Activated CD4-positive, alpha-beta T cell treated with anti-CD3 and anti-CD28 coated beads for 36 hours (primary cell): Measurements from ENCODE around the gene RABGEF1. TPM values are rescaled to one million over a fixed set of nuclear protein-coding genes. Genes with fewer than 3 reads are reported as not detected.
"Not testable (repeated sequence)": the region's sequence is repeated elsewhere in the genome, so short reads cannot be mapped to it uniquely, and the experiment has no call there.

Experiments
- ATAC-seq: fragments of 200-7000 bp; cut with Tn5 transposase; one replicate; pipeline ENCODE4 v1.10.0; 2021; ENCODE audit warnings: mild to moderate bottlenecking, moderate library complexity
- CTCF ChIA-PET: fragments of 350-600 bp; sonication (Branson Sonifier 250); formaldehyde crosslinking; loops from one replicate; lab custom pipeline; 2021; ENCODE audit warnings: antibody characterized with exemption; lab: Charles Lee
- POLR2A ChIA-PET: fragments of 350-600 bp; sonication (Branson Sonifier 250); formaldehyde crosslinking; loops from one replicate; lab custom pipeline; 2021; ENCODE audit warnings: antibody characterized with exemption, inconsistent platforms; lab: Charles Lee
- DNase-seq: peaks from one replicate; pipeline ENCODE4 v3.0.0-alpha.2; 2020
- H3K27ac Mint-ChIP-seq: one replicate; pipeline ENCODE4 v1.8.0; 2021; ENCODE audit warnings: mixed read lengths
- H3K27me3 Mint-ChIP-seq: one replicate; pipeline ENCODE4 v1.8.0; 2021; ENCODE audit warnings: mixed read lengths
- H3K36me3 Mint-ChIP-seq: one replicate; pipeline ENCODE4 v1.8.0; 2021; ENCODE audit warnings: low read depth, mixed read lengths
- H3K4me1 Mint-ChIP-seq: one replicate; pipeline ENCODE4 v1.8.0; 2021; ENCODE audit warnings: mixed read lengths
- H3K4me3 Mint-ChIP-seq: one replicate; pipeline ENCODE4 v1.8.0; 2021; ENCODE audit warnings: mild to moderate bottlenecking, moderate library complexity, mixed read lengths
- H3K9me3 Mint-ChIP-seq: one replicate; pipeline ENCODE4 v1.8.0; 2021; ENCODE audit warnings: low read depth, mixed read lengths
- intact Hi-C, 2 experiments: fragments of 100-400 bp; cut with DNase I in 1 of 2; cut with micrococcal nuclease in 1 of 2; formaldehyde crosslinking; loops; one replicate each; pipeline versions ENCODE4 v1.14.2 to v1.15.1; 2022 to 2024; cut with DNase I, micrococcal nuclease
- total RNA-seq, 2 experiments: library from RNA; stranded (reverse); gene quantifications; one replicate each; pipeline ENCODE4 v1.2.3, GENCODE V29; 2021

The RABGEF1 gene
- total RNA-seq, 2 experiments from 2014 or later: 19.3 to 22.5 TPM

DNA sequence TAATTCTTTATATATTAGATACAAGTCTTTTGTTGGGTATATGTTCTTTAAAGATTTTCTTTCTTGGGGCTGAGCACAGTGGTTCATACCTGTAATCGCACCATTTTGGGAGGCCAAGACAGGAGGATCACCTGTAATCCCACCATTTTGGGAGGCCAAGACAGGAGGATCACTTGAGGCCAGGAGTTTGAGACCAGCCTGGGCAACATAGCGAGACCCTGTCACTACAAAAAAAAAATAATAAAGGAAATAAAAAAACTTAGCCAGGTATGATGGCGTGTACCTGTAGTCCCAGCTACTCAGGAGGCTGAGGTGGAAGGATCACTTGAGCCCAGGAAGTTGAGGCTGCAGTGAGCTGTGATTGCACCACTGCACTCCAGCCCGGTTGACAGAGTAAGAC is 29.8 kb upstream of the RABGEF1 start:
- not testable (repeated sequence) for H3K4me1 Mint-ChIP-seq

DNA sequence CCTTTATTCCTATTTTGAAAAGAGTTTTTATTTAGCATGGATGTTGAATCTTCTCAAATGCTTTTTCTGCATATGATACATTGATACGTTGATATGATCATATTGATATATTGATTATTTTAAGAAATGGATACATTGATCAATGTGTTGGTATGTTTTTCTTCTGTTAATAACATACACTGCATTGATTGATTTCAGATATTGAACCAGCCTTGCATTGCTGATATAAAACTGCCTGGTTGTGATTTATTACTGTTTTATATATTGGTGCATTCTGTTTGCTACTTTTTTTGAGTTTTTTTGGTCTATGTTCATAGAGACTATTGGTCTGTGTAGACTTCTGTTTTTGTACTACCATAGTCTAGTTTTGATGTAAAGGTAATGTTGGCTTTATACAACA is 26.8 kb upstream of the RABGEF1 start:
- DNase-seq: no peak
- intact Hi-C loops: no loop called here
- no peaks in the 10 kb centered on the region for H3K27me3 Mint-ChIP-seq
- CTCF ChIA-PET: no interaction called here
- peaks cover 6% of the 10 kb centered on the region for H3K9me3 Mint-ChIP-seq
- POLR2A ChIA-PET: no interaction called here
- H3K36me3 Mint-ChIP-seq: peaks cover 22% of the 10 kb centered on the region
- H3K27ac Mint-ChIP-seq: no peak overlapping the region
- no peak overlapping the region for H3K4me3 Mint-ChIP-seq
- no peaks in the 10 kb centered on the region for H3K4me1 Mint-ChIP-seq
- no peak for ATAC-seq

More for the DNA sequence above, 29.8 kb upstream of the RABGEF1 start:
- Mint-ChIP-seq H3K9me3 (peaks cover 10% of the 10 kb centered on the region), H3K36me3 (peaks cover 30% of the 10 kb centered on the region)
- ATAC-seq, DNase-seq, intact Hi-C loops, H3K4me3 Mint-ChIP-seq, POLR2A ChIA-PET, H3K27me3 Mint-ChIP-seq, H3K27ac Mint-ChIP-seq: not testable (repeated sequence)
- CTCF ChIA-PET: interaction anchor here (0.7 kb wide), 1 partner anchor 45 kb away, joined by 3 read pairs; no protein-coding TSS in a partner anchor

DNA sequence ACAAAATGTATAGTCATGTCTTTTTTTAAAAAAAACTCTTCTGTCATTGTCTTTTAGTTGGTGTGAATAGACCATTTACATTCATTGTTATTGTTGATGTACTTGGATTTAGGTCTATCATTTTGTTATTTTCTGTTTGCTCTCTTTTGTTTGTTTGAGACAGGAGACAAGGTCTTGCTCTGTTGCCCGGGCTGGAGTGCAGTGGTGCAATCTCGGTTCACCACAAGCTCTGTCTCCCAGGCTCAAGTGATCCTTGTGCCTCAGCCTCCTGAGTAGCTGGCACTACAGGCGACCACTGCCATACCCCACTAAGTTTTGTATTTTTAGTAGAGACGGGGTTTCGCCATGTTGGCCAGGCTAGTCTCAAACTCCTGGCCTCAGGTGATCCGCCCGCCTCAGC is 23.9 kb upstream of the RABGEF1 start:
- DNase-seq, POLR2A ChIA-PET, H3K27me3 Mint-ChIP-seq, CTCF ChIA-PET, H3K9me3 Mint-ChIP-seq, H3K4me3 Mint-ChIP-seq, intact Hi-C loops, H3K4me1 Mint-ChIP-seq, H3K27ac Mint-ChIP-seq, ATAC-seq: not testable (repeated sequence)
- H3K36me3 Mint-ChIP-seq: peaks cover 20% of the 10 kb centered on the region

DNA sequence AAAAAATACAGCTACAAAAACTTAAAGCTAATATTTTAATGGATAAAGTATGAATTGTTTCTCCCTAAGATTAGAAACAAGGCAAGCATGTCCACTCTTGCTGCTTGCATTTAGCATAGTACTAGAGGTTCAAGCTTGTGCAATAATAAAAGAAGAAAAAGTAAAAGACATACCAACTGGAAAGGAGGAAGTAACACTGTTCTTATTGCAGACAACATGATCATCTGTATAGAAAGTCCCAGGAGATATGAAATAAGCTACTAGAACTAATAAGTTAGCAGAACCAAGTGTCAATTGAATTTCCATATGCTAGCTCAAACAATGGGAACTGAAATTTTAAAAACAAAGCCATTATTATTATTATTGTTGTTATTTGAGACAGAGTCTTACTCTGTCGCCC is 20.0 kb upstream of the RABGEF1 start:
- peaks cover 13% of the 10 kb centered on the region for H3K9me3 Mint-ChIP-seq
- peaks cover 24% of the 10 kb centered on the region for H3K36me3 Mint-ChIP-seq
- ChIA-PET POLR2A (interaction anchor here (0.6 kb wide), 1 partner anchor 15 kb away, joined by 3 read pairs; no protein-coding TSS in a partner anchor), CTCF (interaction anchor here (0.7 kb wide), 1 partner anchor 27 kb away, joined by 3 read pairs; no protein-coding TSS in a partner anchor)
- ATAC-seq (no peak), DNase-seq (no peak)
- no peak overlapping the region for H3K4me3 Mint-ChIP-seq
- no peaks in the 10 kb centered on the region for H3K27me3 Mint-ChIP-seq
- no peak overlapping the region for H3K27ac Mint-ChIP-seq
- intact Hi-C loops: no loop called here
- no peaks in the 10 kb centered on the region for H3K4me1 Mint-ChIP-seq

DNA sequence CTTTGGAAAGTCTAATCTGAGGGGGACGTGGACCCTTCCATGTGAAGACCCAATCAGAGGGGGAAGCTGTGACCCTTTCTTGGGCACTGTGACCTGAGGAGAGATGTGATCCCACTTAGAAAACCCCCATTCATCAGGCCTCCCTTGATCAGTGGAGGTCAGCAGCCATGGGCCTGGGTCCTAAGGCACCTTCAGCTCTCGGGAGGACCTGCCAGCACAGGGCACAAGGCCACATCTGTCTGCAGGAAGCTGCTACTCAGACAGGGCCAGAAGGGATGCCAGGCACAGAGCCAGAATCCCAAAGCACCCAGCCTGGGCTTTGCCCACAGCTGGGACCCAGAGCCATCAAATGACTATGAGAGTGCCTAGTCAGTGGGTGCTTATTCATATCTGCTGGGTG is 14.7 kb upstream of the RABGEF1 start:
- ChIA-PET CTCF (no interaction called here), POLR2A (no interaction called here)
- H3K27ac Mint-ChIP-seq: no peak overlapping the region
- peaks cover 24% of the 10 kb centered on the region for H3K36me3 Mint-ChIP-seq
- no peak for DNase-seq
- H3K4me3 Mint-ChIP-seq: no peak overlapping the region
- intact Hi-C loops: no loop called here
- no peaks in the 10 kb centered on the region for H3K4me1 Mint-ChIP-seq
- no peaks in the 10 kb centered on the region for H3K27me3 Mint-ChIP-seq
- peaks cover 13% of the 10 kb centered on the region for H3K9me3 Mint-ChIP-seq
- ATAC-seq: no peak

DNA sequence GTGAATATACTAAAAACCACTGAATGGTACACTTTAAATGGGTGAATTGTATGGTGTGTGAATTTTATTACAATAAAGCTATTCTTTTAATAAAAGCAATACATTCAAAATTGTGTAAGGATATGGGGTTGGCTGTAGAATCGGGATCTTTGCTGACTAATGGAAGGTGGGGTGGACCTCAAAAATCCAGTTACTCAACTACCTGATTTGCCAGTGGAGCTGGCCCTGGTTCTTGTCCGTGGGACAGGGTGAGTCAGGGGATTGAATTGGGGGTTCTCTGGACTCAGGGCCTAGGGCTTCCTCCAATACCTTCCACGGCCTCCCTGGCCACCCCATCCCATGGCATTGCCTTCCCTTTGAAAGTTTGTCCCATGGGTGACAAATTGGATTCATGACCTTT is 13.5 kb upstream of the RABGEF1 start:
- ChIA-PET POLR2A (no interaction called here), CTCF (no interaction called here)
- ATAC-seq (no peak), DNase-seq (no peak)
- no peaks in the 10 kb centered on the region for H3K4me1 Mint-ChIP-seq
- no peak overlapping the region for H3K4me3 Mint-ChIP-seq
- peaks cover 13% of the 10 kb centered on the region for H3K9me3 Mint-ChIP-seq
- no peaks in the 10 kb centered on the region for H3K27me3 Mint-ChIP-seq
- H3K36me3 Mint-ChIP-seq: peaks cover 24% of the 10 kb centered on the region
- no peak overlapping the region for H3K27ac Mint-ChIP-seq
- intact Hi-C loops: no loop called here

DNA sequence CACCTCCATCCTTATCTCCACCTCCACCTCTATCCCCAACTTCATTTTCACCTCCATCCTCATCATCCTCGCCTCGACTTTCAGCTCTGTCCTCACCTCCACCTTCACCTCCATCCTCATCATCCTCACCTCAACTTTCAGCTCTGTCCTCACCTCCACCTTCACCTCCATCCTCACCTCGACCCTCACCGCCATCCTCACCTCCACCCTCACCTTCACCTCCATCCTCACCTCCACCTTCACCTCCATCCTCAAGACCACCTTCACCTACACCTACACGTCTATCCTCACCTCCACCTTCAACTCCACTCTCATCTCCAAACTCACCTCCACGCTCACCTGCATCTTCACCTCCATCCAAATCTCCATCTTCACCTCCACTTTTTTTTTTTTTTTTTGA is 12.0 kb upstream of the RABGEF1 start:
- CTCF ChIA-PET: interaction anchor here (0.6 kb wide), 1 partner anchor 21 kb away, joined by 3 read pairs; no protein-coding TSS in a partner anchor
- Mint-ChIP-seq H3K27ac (no peak overlapping the region), H3K4me1 (no peaks in the 10 kb centered on the region), H3K9me3 (peaks cover 11% of the 10 kb centered on the region), H3K4me3 (no peak overlapping the region), H3K36me3 (peaks cover 16% of the 10 kb centered on the region), H3K27me3 (no peaks in the 10 kb centered on the region)
- POLR2A ChIA-PET: no interaction called here
- ATAC-seq: no peak
- intact Hi-C loops: no loop called here
- DNase-seq: no peak

DNA sequence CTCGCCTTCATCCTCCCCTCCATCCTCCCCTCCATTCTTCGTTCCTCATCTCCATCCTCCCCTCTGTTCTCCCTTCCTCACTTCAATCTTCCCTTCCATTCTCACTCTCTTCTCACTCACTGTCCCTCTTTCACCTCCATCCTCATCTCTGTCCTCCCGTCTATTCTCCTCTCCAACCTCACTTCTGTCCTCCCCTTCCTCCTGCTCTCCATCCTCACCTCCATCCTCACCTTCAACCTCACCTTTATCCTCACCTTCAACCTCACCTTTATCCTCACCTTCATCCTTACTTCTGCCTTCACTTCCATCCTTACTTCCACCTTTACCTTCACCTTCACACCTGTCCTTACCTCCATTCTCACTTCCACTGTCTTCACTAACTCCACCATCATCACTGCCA is 11.3 kb upstream of the RABGEF1 start:
- POLR2A ChIA-PET: no interaction called here
- Mint-ChIP-seq H3K4me1 (no peaks in the 10 kb centered on the region), H3K9me3 (peaks cover 8% of the 10 kb centered on the region), H3K27me3 (no peaks in the 10 kb centered on the region), H3K4me3 (no peak overlapping the region), H3K27ac (no peak overlapping the region), H3K36me3 (peaks cover 14% of the 10 kb centered on the region)
- no peak for DNase-seq
- no peak for ATAC-seq
- intact Hi-C loops: no loop called here
- CTCF ChIA-PET: no interaction called here

DNA sequence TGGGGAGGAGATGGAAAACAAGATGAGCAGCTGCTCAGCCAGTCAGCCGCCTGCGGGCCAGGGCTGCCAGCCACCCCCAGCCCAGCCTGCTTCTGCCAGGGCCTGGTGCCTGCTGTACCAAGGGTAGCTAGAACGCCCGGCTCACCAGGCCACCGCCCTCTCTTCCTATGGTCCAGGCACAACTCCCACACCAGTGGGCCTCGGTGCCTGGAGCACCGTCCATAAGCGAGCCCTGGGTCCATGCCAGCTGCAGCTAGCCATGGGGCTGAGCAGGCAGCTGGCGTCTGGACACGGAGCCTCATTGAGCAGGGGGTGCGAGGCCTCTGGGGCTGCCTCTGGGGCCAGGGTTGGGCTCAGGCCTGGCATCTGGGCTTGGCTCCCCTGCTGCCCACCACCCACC is 8.5 kb upstream of the RABGEF1 start:
- Mint-ChIP-seq H3K4me1 (peaks cover 12% of the 10 kb centered on the region), H3K4me3 (no peak overlapping the region), H3K36me3 (peaks cover 17% of the 10 kb centered on the region), H3K9me3 (peaks cover 15% of the 10 kb centered on the region), H3K27ac (no peak overlapping the region), H3K27me3 (no peaks in the 10 kb centered on the region)
- ChIA-PET POLR2A (no interaction called here), CTCF (no interaction called here)
- DNase-seq (no peak), ATAC-seq (no peak)
- intact Hi-C loops: no loop called here

DNA sequence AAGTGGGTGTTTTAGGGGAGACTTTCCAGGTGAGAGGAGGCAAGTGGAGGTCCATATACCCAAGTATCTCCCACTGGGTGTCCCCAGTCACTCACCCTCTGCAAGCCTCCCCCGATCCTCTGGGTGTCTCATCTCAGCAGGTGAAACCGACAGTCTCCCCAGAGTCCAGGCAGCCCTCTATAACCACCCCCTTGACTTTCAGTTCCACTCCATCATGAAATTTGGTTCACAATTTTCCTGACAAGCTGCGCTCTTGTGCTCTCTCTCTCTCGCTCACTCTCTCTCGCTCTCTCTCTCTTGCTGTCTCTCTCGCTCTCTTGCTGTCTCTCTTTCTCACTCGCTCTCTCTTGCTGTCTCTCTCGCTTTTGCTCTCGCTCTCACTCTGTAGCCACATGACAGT is 8.1 kb upstream of the RABGEF1 start:
- Mint-ChIP-seq H3K4me3 (no peak overlapping the region), H3K36me3 (peaks cover 17% of the 10 kb centered on the region), H3K27me3 (no peaks in the 10 kb centered on the region), H3K27ac (no peak overlapping the region), H3K9me3 (peaks cover 15% of the 10 kb centered on the region), H3K4me1 (peaks cover 13% of the 10 kb centered on the region)
- CTCF ChIA-PET: no interaction called here
- no peak for ATAC-seq
- DNase-seq: no peak
- POLR2A ChIA-PET: no interaction called here
- intact Hi-C loops: no loop called here

DNA sequence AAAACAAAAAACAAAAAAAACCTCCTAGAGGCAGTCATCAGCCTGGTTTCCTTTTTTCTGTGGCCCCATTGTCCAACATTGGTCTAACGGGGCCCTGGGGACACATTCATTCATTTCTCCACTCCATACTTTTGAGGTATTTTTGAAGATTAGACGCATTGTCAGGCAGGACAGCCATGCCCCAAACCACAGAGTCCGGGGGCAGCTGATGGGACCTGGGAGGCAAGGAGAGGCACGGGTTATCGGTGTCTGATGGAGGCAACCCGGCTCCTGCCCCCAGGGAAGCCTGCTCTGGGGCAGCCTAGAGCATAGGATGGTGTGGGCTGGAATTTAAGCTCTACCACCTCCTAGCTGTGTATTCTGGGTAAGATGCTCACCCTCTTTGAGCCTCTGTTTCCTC is 6.5 kb upstream of the RABGEF1 start:
- H3K4me3 Mint-ChIP-seq: no peak overlapping the region
- DNase-seq (no peak), ATAC-seq (no peak)
- ChIA-PET CTCF (no interaction called here), POLR2A (no interaction called here)
- H3K9me3 Mint-ChIP-seq: peaks cover 15% of the 10 kb centered on the region
- H3K4me1 Mint-ChIP-seq: peaks cover 15% of the 10 kb centered on the region
- intact Hi-C loops: no loop called here
- H3K36me3 Mint-ChIP-seq: peaks cover 19% of the 10 kb centered on the region
- H3K27ac Mint-ChIP-seq: no peak overlapping the region
- no peaks in the 10 kb centered on the region for H3K27me3 Mint-ChIP-seq

DNA sequence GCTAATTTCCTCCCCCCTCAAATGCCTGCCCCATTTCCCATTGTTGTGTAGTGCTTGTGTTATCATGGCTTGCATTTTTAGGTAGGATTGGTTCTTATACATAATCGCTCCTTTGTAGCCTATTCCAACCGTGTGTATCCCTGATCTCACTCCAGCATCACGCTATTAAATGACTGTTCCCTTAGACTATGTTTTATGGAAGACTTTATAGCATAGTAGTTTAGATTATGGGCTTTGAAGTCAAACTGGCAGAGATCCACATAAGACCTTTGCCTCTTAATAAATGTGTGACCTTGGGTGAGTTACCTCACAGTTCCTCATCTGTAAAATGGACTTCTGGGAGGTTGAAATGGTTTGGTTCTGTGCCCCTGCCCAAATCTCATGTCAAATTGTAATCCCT is 5.4 kb upstream of the RABGEF1 start:
- Mint-ChIP-seq H3K4me3 (no peak overlapping the region), H3K9me3 (peaks cover 15% of the 10 kb centered on the region), H3K27ac (no peak overlapping the region), H3K27me3 (no peaks in the 10 kb centered on the region), H3K36me3 (peaks cover 23% of the 10 kb centered on the region), H3K4me1 (peaks cover 18% of the 10 kb centered on the region)
- intact Hi-C loops: no loop called here
- ChIA-PET CTCF (no interaction called here), POLR2A (no interaction called here)
- ATAC-seq (no peak), DNase-seq (no peak)

DNA sequence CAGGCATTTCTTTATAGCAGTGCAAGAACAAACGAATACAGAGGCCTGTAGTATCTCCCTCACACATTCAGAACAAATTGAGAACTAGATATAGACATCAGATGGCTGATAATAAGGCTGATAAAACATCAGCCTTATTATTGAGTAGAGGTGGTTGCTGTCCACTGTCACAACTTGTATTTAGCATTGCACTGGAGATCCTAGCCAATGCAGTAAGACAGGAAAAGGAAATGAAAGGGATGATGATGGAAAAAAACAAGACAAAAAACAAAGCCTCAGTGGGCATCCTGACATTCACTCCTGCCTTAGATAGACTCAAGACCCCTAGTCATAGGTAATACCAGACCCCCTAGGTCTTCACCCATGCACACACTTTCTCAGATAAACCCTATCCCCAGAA is 4.7 kb upstream of the RABGEF1 start:
- Mint-ChIP-seq H3K4me1 (peaks cover 18% of the 10 kb centered on the region), H3K9me3 (peaks cover 15% of the 10 kb centered on the region), H3K36me3 (peaks cover 24% of the 10 kb centered on the region), H3K27me3 (no peaks in the 10 kb centered on the region), H3K4me3 (no peak overlapping the region), H3K27ac (no peak overlapping the region)
- ATAC-seq (no peak), DNase-seq (no peak)
- CTCF ChIA-PET: no interaction called here
- POLR2A ChIA-PET: no interaction called here
- intact Hi-C loops: no loop called here
